ENCODE results near the gene TRIM7.

GRCh38 chr5:181220178-181220515, 15.2 kb upstream of the TRIM7 start:
- TF ChIP-seq CTCF (IDR thresholded peaks at IDR 0.05; ENCODE audit: low read depth, low read length) (no peak), POLR2A (IDR thresholded peaks at IDR 0.05; ENCODE audit: extremely low read depth, insufficient read length) (no peak)
- TF ChIP-seq, protein P1, sequence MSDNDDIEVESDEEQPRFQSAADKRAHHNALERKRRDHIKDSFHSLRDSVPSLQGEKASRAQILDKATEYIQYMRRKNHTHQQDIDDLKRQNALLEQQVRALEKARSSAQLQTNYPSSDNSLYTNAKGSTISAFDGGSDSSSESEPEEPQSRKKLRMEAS (IDR thresholded peaks at IDR 0.05; ENCODE audit: low read depth, low read length): no peak

Data from NB4 (cell line).